Caco-2 (cell line): ENCODE measurements around the gene RACGAP1. TPM values are rescaled to one million over a fixed set of nuclear protein-coding genes. Genes with fewer than 3 reads are reported as not detected.

Source experiments
- BruUV-seq: library from RNA; stranded (reverse); fragments of 400-500 nt; replicated peaks from 2 replicates; lab custom pipeline; 2021; lab: Mats Ljungman, UMichigan
- CTCF ChIA-PET: fragments of 300-600 bp; sonication (Branson Sonifier 250); formaldehyde crosslinking; loops from one replicate; lab custom pipeline; 2022; ENCODE audit warnings: antibody characterized with exemption; lab: Charles Lee
- POLR2A ChIA-PET: fragments of 300-600 bp; sonication (Branson Sonifier 250); formaldehyde crosslinking; loops from one replicate; lab custom pipeline; 2022; ENCODE audit warnings: antibody characterized with exemption; lab: Charles Lee
- DNase-seq, 2 experiments: peaks; one replicate each; pipeline versions ENCODE4 v3.0.0 to v3.0.0-alpha.2; 2020 to 2022
- H3K27me3 ChIP-seq: replicated peaks from 2 replicates; pipeline ENCODE4 v1.6.0; 2011; ENCODE audit warnings: low read length; ENCODE audit not compliant: control insufficient read depth, insufficient read depth
- H3K36me3 ChIP-seq: 2 replicates; pipeline ENCODE4 v1.5.1; 2011; ENCODE audit warnings: low read length; ENCODE audit not compliant: control insufficient read depth, insufficient read depth
- H3K4me1 ChIP-seq: fragments of 250-450 bp; sonication (Bioruptor Pico); 2 replicates; pipeline ENCODE4 v1.5.1; 2020; ENCODE audit warnings: mild to moderate bottlenecking
- H3K4me3 ChIP-seq: 2 replicates; pipeline ENCODE4 v1.5.1; 2011; ENCODE audit warnings: low read depth, mild to moderate bottlenecking, control low read depth, low read length
- H3K9me3 ChIP-seq: fragments of 250-450 bp; sonication (Bioruptor Pico); 2 replicates; pipeline ENCODE4 v1.5.1; 2020; ENCODE audit warnings: mild to moderate bottlenecking, moderate library complexity
- H3K27ac Mint-ChIP-seq: one replicate; pipeline ENCODE4 v1.8.0; 2022; ENCODE audit warnings: mixed read lengths; ENCODE audit not compliant: unreplicated experiment
- H3K27me3 Mint-ChIP-seq: one replicate; pipeline ENCODE4 v1.8.0; 2022; ENCODE audit warnings: mixed read lengths; ENCODE audit not compliant: insufficient read depth, unreplicated experiment
- H3K36me3 Mint-ChIP-seq: one replicate; pipeline ENCODE4 v1.8.0; 2022; ENCODE audit warnings: mild to moderate bottlenecking, mixed read lengths; ENCODE audit not compliant: insufficient read depth, unreplicated experiment
- H3K4me1 Mint-ChIP-seq: one replicate; pipeline ENCODE4 v1.8.0; 2022; ENCODE audit warnings: low read depth, mixed read lengths; ENCODE audit not compliant: unreplicated experiment
- H3K4me3 Mint-ChIP-seq: one replicate; pipeline ENCODE4 v1.8.0; 2022; ENCODE audit warnings: mild to moderate bottlenecking, moderate library complexity, mixed read lengths; ENCODE audit not compliant: unreplicated experiment
- H3K9me3 Mint-ChIP-seq: one replicate; pipeline ENCODE4 v1.8.0; 2022; ENCODE audit warnings: mixed read lengths; ENCODE audit not compliant: unreplicated experiment
- CTCF ChIP-seq, 2 experiments: fragments of 200-600 bp in 1 of 2; IDR thresholded peaks; 1 replicate in 1 of 2; 2 replicates in 1 of 2; pipeline versions ENCODE4 v1.5.1 to v1.8.0; 2011 to 2022; ENCODE audit warnings: antibody characterized with exemption in 1 of 2, control low read depth in 1 of 2, inconsistent platforms in 1 of 2, low read depth in 1 of 2, low read length in 1 of 2, mild to moderate bottlenecking in 1 of 2, moderate library complexity in 1 of 2; ENCODE audit not compliant: insufficient read depth in 1 of 2, severe bottlenecking in 1 of 2, unreplicated experiment in 1 of 2
- intact Hi-C: fragments of 100-400 bp; cut with micrococcal nuclease; formaldehyde crosslinking; loops from one replicate; pipeline ENCODE4 v1.10.0; 2022; ENCODE audit not compliant: unreplicated experiment
- total RNA-seq: library from RNA; stranded (reverse); gene quantifications from 2 replicates; pipeline ENCODE4 v1.2.3, GENCODE V29; 2022

RACGAP1 gene
- total RNA-seq, 1 experiment from 2014 or later = 131 TPM

- Histone ChIP-seq H3K27me3 (no peaks in the 10 kb centered on the region), H3K4me3 (no peak overlapping the region), H3K4me1 (peaks cover 8% of the 10 kb centered on the region), H3K9me3 (no peaks in the 10 kb centered on the region), H3K36me3 (no peaks in the 10 kb centered on the region)
- no peak overlapping the region for H3K4me3 Mint-ChIP-seq
- intact Hi-C loops = no loop called here
- POLR2A ChIA-PET = no interaction called here
- no peaks in the 10 kb centered on the region for H3K9me3 Mint-ChIP-seq
- no peak for TF ChIP-seq CTCF (IDR thresholded peaks at IDR 0.05; ENCODE audit: insufficient read depth in 1 of 2, low read depth in 1 of 2, low read length in 1 of 2, severe bottlenecking in 1 of 2, unreplicated experiment in 1 of 2)
- no peak overlapping the region for H3K27ac Mint-ChIP-seq
- no peak for DNase-seq
- peaks cover 34% of the 10 kb centered on the region for H3K36me3 Mint-ChIP-seq
- peaks cover 27% of the 10 kb centered on the region for H3K4me1 Mint-ChIP-seq
- no TSS peak for BruUV-seq
- no peaks in the 10 kb centered on the region for H3K27me3 Mint-ChIP-seq
- CTCF ChIA-PET = interaction anchor here (0.6 kb wide), 2 partner anchors 53 to 170 kb away, joined by 3 to 9 read pairs; no protein-coding TSS in a partner anchor
These were observed 4.3 kb downstream of the RACGAP1 start for GRCh38 chr12:50021031-50021430.

GRCh38 chr12:50019524-50019923 is 5.8 kb downstream of the RACGAP1 start:
- no peak for TF ChIP-seq CTCF (IDR thresholded peaks at IDR 0.05; ENCODE audit: insufficient read depth in 1 of 2, low read depth in 1 of 2, low read length in 1 of 2, severe bottlenecking in 1 of 2, unreplicated experiment in 1 of 2)
- no peak for DNase-seq
- Histone ChIP-seq H3K27me3 (no peaks in the 10 kb centered on the region), H3K36me3 (no peaks in the 10 kb centered on the region), H3K9me3 (no peaks in the 10 kb centered on the region), H3K4me3 (no peak overlapping the region), H3K4me1 (peaks cover 4% of the 10 kb centered on the region; the same call in 1 of the 2 replicates)
- intact Hi-C loops = no loop called here
- CTCF ChIA-PET = interaction anchor here (0.5 kb wide), 1 partner anchor 172 kb away, joined by 3 read pairs; no protein-coding TSS in a partner anchor
- Mint-ChIP-seq H3K9me3 (no peaks in the 10 kb centered on the region), H3K4me3 (no peak overlapping the region), H3K27me3 (no peaks in the 10 kb centered on the region), H3K4me1 (peaks cover 21% of the 10 kb centered on the region), H3K36me3 (peaks cover 36% of the 10 kb centered on the region), H3K27ac (no peak overlapping the region)
- no TSS peak for BruUV-seq
- POLR2A ChIA-PET = no interaction called here

- Histone ChIP-seq H3K4me1 (peaks cover 4% of the 10 kb centered on the region; the same call in 1 of the 2 replicates), H3K27me3 (no peaks in the 10 kb centered on the region), H3K4me3 (no peak overlapping the region), H3K36me3 (no peaks in the 10 kb centered on the region), H3K9me3 (no peaks in the 10 kb centered on the region)
- Mint-ChIP-seq H3K27ac (peak overlapping the region; percentile 10), H3K36me3 (peaks cover 42% of the 10 kb centered on the region), H3K4me1 (peaks cover 21% of the 10 kb centered on the region), H3K9me3 (no peaks in the 10 kb centered on the region), H3K27me3 (no peaks in the 10 kb centered on the region), H3K4me3 (no peak overlapping the region)
- no TSS peak for BruUV-seq
- no peak for DNase-seq
- CTCF ChIA-PET = interaction anchor here (0.5 kb wide), 1 partner anchor 172 kb away, joined by 3 read pairs; no protein-coding TSS in a partner anchor
- POLR2A ChIA-PET = interaction anchor here (0.7 kb wide), 1 partner anchor 131 kb away, joined by 4 read pairs; no protein-coding TSS in a partner anchor
- intact Hi-C loops = no loop called here
- TF ChIP-seq CTCF (IDR thresholded peaks at IDR 0.05; ENCODE audit: insufficient read depth in 1 of 2, low read depth in 1 of 2, low read length in 1 of 2, severe bottlenecking in 1 of 2, unreplicated experiment in 1 of 2) = no peak
These were observed 6.3 kb downstream of the RACGAP1 start for GRCh38 chr12:50018968-50019367.
